ENCODE results near the gene KRTAP4-7. TPM values are rescaled to one million over a fixed set of nuclear protein-coding genes. Genes with fewer than 3 reads are reported as not detected.
"Not testable (repeated sequence)": the region's sequence is repeated elsewhere in the genome, so short reads cannot be mapped to it uniquely, and the experiment has no call there.

Gene KRTAP4-7
- total RNA-seq, 1 donor from 2014 or later: not detected

- intact Hi-C loops (cut with micrococcal nuclease): not testable (repeated sequence)
Observed at GRCh38 chr17:41065016-41065689, 18.8 kb upstream of the KRTAP4-7 start.

- intact Hi-C loops (cut with micrococcal nuclease): no loop called here
Observed at GRCh38 chr17:41065829-41066624, 17.9 kb upstream of the KRTAP4-7 start, which contains the start of gene KRTAP2-4. TSS of gene KRTAP2-4 (minus strand) at chr17:41065879. CDS start at chr17:41065845, 34 bp downstream.

DNA sequence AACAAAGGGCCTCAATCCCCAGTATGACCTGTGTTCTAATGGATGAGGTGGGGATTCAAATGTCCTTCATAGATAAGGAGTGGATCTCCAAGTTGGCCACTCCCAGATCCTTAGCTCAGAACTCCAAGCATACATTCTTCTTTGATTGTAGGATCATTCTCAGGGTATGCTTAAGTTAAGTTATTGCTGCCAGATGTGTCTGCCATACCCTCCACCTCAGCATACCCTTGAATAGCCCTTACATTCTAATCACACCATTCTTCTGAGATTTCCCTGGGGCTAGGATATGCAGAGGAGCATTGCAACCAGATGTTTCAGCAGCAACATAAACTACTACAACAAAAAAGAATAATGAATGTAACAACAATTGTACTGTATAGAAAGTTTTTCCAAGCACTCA lies 16.7 kb upstream of the KRTAP4-7 start:
- intact Hi-C loops (cut with micrococcal nuclease): no loop called here

GRCh38 chr17:41069031-41069430 lies 14.9 kb upstream of the KRTAP4-7 start:
- intact Hi-C loops (cut with micrococcal nuclease): no loop called here

DNA sequence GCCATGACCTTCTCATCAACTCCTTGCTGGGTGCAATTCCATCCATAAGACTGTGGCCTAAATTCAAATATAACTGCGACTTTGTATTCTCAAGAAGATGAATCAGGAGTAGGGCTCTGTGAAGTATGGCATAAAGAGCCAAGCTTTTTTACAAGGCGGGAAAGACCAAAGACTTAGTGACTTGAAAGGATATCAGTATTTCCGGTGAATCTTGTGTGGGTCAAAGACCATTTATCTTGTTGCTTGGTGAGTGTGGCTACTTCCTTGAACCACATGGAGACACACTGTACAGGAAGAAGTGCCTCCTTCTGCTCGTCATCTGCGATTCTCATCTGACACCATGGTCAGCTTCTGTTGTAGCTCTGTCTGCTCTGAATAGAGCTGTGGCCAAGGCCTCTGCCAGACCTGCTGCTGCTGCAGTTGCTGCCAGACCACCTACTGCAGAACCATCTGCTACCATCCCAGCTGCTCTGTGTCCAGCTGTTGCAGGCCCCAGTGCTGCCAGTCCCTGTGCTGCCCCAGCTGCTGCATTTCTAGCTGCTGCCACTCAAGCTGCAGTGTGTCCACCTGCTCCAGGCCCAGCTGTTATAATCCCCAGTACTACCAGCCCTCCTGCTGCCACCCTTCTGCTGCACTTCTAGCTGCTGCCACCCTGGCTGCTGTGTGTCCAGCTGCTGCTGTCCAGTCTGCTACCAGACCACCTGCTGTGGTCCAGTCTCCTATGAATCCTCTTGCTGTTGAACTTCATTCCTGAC lies 12.2 kb upstream of the KRTAP4-7 start:
- intact Hi-C loops (cut with micrococcal nuclease): no loop called here

- intact Hi-C loops (cut with micrococcal nuclease): no loop called here
Observed at GRCh38 chr17:41073676-41074075, 10.3 kb upstream of the KRTAP4-7 start.

- intact Hi-C loops (cut with micrococcal nuclease): no loop called here
Observed at GRCh38 chr17:41076788-41077187, 7.2 kb upstream of the KRTAP4-7 start.

- intact Hi-C loops (cut with micrococcal nuclease): no loop called here
Observed at GRCh38 chr17:41082626-41083025, 1.3 kb upstream of the KRTAP4-7 start.

DNA sequence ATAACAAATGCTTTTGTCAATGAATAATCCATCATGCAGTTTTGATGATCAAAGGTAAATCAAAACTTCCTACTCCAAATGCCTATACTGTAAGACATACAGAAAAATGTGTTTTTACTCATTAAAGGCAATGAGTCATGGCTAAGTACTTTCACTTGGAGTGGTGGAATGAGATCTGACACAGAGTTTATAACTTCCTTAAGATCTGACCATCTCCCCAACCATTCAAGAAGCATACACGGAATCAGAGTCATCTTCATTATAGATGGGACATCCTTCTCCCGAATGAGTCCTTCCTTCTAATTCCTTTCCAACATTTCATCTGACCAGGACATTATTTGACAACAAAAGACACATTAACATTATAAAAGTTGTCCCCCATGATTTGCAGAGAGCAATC lies 523 bp upstream of the KRTAP4-7 start:
- intact Hi-C loops (cut with micrococcal nuclease): not testable (repeated sequence)

GRCh38 chr17:41088760-41089352 lies 4.9 kb downstream of the KRTAP4-7 start:
- intact Hi-C loops (cut with micrococcal nuclease): not testable (repeated sequence)

- intact Hi-C loops (cut with micrococcal nuclease): no loop called here
Observed at GRCh38 chr17:41096055-41096454, 12.1 kb downstream of the KRTAP4-7 start.

GRCh38 chr17:41098042-41098441 lies 14.1 kb downstream of the KRTAP4-7 start, which contains the start of gene KRTAP4-8:
TSS of gene KRTAP4-8 (minus strand) at chr17:41098142. CDS start at chr17:41098084, 58 bp downstream.
- intact Hi-C loops (cut with micrococcal nuclease): no loop called here

DNA sequence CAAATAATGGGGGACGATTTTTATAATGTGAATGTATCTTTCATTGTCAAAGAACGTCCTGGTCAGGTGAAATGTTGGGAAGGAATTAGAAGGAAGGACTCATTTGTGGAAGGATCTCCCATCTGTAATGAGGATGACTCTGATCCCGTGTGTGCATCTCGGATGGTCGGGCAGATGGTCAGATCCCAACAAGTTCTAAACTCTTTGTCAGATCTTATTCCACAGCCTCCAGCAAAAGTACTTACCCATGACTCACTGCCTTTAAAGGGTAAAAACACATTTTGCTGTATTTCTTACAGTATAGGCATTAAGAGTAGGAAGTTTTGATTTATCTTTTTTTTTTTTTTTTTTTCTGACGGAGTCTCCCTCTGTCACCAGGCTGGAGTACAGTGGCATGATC lies 14.5 kb downstream of the KRTAP4-7 start:
- intact Hi-C loops (cut with micrococcal nuclease): no loop called here

DNA sequence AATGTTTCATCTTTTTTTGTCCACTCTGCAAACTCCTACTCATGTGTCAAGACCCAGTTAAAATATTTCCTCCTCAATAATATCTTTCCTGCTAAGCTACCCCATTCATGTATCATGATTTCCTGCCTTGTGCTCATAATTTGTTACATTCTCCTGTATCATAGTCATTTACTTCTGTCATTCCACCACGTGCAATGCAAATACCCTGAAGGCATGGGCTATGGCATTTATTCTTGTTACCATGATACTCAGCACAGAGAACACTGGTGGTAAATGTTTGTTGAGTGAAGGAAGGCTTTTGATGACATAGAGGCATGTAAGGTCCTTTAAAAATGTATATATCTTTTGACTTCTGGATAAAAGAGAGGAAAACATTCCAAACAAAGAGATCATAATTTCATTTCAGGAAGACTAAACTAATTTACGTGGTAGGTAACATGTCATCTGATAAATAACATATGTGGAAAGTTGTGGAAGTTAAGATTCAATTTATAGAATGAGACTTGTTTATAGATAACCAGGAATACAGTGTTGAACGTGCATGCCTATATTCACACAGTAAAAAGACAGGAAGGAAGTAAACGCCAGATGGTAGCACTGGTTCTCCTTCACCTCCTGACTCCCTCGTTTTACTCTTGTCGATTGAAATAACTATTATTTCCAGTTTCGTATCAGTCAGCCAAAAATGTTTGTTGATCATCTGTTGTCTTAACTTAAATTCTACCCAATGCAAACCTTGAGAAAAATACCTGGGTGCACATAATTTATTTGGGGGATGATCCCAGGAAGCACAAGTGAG lies 15.9 kb downstream of the KRTAP4-7 start:
- intact Hi-C loops (cut with micrococcal nuclease): not testable (repeated sequence)

DNA sequence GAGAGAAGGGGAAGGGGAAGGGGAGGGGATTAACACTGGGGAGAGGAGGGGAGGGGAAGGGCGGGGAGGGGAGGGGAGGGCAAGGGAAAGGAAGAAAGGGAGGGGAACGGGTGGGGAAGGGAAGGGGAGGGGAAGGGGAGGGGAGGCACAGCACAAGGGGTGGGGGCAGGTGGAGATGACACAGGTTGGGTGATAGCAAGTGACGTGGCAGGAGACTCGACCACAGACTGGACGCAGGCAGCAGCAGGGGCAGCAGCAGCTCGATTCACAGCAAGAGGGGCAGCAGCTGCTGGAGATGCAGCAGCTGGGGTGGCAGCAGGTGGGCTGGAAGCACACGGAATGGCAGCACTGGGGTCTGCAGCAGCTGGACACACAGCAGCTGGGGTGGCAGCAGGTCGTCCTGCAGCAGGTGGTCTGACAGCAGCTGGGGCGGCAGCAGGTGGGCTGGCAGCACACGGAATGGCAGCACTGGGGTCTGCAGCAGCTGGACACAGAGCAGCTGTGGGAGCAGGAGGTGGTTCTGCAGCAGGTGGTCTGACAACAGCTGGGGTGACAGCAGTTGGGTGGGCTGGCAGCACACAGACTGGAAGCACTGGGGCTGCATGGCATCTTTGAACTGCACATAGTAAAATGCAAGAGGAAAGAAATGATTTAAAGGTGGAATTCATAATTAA lies 17.8 kb downstream of the KRTAP4-7 start, which contains the start of gene KRTAP4-16:
Gene KRTAP4-16, minus strand, starts transcription at position 624 of the 674 bp plus-strand sequence. Its CDS starts 0 bp downstream, at position 624.
- intact Hi-C loops (cut with micrococcal nuclease): no loop called here

- intact Hi-C loops (cut with micrococcal nuclease): no loop called here
Observed at GRCh38 chr17:41103896-41104295, 19.9 kb downstream of the KRTAP4-7 start.

- intact Hi-C loops (cut with micrococcal nuclease): not testable (repeated sequence)
Observed at GRCh38 chr17:41104386-41105038, 20.6 kb downstream of the KRTAP4-7 start.

DNA sequence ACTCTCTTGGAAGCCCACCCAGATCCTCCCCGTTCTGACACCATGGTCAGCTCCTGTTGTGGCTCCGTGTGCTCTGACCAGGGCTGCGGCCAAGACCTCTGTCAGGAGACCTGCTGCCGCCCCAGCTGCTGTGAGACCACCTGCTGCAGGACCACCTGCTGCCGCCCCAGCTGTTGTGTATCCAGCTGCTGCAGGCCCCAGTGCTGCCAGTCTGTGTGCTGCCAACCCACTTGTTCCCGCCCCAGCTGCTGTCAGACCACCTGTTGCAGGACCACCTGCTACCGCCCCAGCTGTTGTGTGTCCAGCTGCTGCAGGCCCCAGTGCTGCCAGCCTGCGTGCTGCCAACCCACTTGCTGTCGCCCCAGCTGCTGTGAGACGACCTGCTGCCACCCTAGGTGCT lies 21.4 kb downstream of the KRTAP4-7 start, which contains the start of gene KRTAP4-9:
Gene KRTAP4-9, plus strand, starts transcription at position 43 of the 400 bp plus-strand sequence. Its CDS starts 0 bp downstream, at position 43.
- intact Hi-C loops (cut with micrococcal nuclease): not testable (repeated sequence)

- intact Hi-C loops (cut with micrococcal nuclease): loop anchor here (1.0 kb wide), 1 partner anchor 21 kb away; no protein-coding TSS in a partner anchor
Observed at GRCh38 chr17:41107941-41108450, 24.0 kb downstream of the KRTAP4-7 start.
